ENCODE measurements around the gene OR1S2. TPM values are rescaled to one million over a fixed set of nuclear protein-coding genes. Genes with fewer than 3 reads are reported as not detected.
"Not testable (repeated sequence)": the region's sequence is repeated elsewhere in the genome, so short reads cannot be mapped to it uniquely, and the experiment has no call there.

OR1S2 gene
- not detected for total RNA-seq

DNA sequence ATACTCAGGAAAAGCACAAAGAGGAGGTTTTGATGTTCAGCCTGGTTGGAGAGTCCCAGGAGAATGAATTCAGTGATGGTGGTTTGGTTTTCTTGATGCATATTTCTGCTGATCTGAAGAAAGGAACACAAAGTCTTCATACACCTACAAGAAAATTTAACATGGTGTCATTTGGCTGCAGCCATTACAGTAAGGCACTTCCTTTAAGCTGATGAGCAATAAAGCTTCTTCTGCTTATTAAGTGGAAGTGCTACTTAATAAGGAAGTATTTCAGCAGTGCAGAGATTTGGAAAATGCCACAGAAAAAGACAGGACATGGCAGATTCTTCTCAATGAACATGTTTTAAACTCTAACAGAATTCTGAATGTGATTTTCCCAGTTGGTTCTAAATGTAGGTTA, at the start of gene OR1S2:
Gene OR1S2 (minus strand): TSS at position 101 of the 400 bp plus-strand sequence. CDS start 0 bp downstream, at position 101.
- no peaks in the 10 kb centered on the region for H3K36me3 Mint-ChIP-seq (ENCODE audit: insufficient read depth)
- no peak within 1 kb of the TSS for H3K4me3 Mint-ChIP-seq
- no peak for ATAC-seq
- no peaks in the 10 kb centered on the region for H3K4me1 Mint-ChIP-seq (ENCODE audit: low read depth)
- no peak for DNase-seq
- peaks cover 12% of the 10 kb centered on the region for H3K27me3 Mint-ChIP-seq (ENCODE audit: low read depth)
- H3K9me3 Mint-ChIP-seq = no peaks in the 10 kb centered on the region

- DNase-seq = no peak
- ATAC-seq = no peak
- no peak overlapping the region for H3K4me3 Mint-ChIP-seq
Observed at GRCh38 chr11:58243954-58244353, 40.0 kb upstream of the OR1S2 start.

GRCh38 chr11:58227956-58228615, 24.1 kb upstream of the OR1S2 start:
- Mint-ChIP-seq H3K9me3 (peaks cover 3% of the 10 kb centered on the region), H3K27me3 (ENCODE audit: low read depth) (peaks cover 3% of the 10 kb centered on the region), H3K4me1 (ENCODE audit: low read depth) (no peaks in the 10 kb centered on the region), H3K4me3 (no peak overlapping the region), H3K36me3 (ENCODE audit: insufficient read depth) (no peaks in the 10 kb centered on the region)
- no peak for DNase-seq
- ATAC-seq = no peak

More at GRCh38 chr11:58243954-58244353, 40.0 kb upstream of the OR1S2 start:
- Mint-ChIP-seq H3K9me3 (peaks cover 17% of the 10 kb centered on the region), H3K27me3 (ENCODE audit: low read depth) (peaks cover 10% of the 10 kb centered on the region), H3K36me3 (ENCODE audit: insufficient read depth) (no peaks in the 10 kb centered on the region), H3K4me1 (ENCODE audit: low read depth) (no peaks in the 10 kb centered on the region)

DNA sequence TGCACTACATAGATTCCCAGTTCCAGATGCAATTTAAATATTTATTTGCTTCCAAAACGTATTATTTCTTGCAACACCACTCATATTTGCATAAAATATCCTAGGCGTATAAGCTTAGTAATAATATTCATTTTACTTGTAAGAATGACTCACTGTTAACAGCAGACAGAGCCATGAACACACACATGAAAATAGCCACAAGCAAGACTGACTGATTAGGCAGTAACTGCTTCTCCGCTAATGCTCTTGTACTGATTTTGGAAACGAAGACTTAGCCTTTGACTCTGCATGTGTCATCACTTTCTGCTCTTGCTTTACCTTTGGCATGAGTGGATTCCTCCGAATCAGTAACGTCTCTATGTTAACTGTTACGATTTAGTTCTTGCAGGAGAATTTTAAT, 18.8 kb upstream of the OR1S2 start:
- Mint-ChIP-seq H3K4me1 (ENCODE audit: low read depth) (no peaks in the 10 kb centered on the region), H3K9me3 (no peaks in the 10 kb centered on the region), H3K36me3 (ENCODE audit: insufficient read depth) (no peaks in the 10 kb centered on the region), H3K4me3 (no peak overlapping the region), H3K27me3 (ENCODE audit: low read depth) (no peaks in the 10 kb centered on the region)
- DNase-seq (no peak), ATAC-seq (no peak)

DNA sequence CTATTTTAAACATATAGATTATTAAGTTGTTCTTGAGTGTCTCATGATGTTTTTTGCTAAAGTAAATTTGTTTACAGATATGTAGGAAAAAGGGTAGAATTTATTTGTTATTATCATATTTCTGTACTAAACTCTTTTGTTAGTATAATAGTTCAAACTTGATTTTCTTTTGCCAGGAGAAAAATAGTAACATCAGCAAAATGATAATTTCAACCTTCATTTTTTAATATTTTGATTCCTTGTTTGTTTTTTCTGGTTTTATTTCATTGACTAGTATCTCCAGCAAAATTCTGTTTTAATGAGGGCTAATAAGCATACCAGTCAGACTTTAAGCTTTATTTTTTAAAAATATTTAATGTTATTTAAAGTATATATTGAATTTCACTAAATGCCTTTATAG, 12.5 kb upstream of the OR1S2 start:
- DNase-seq = no peak
- no peak for ATAC-seq
- H3K4me3 Mint-ChIP-seq = no peak overlapping the region
- H3K4me1 Mint-ChIP-seq (ENCODE audit: low read depth) = no peaks in the 10 kb centered on the region
- H3K9me3 Mint-ChIP-seq = no peaks in the 10 kb centered on the region
- no peaks in the 10 kb centered on the region for H3K27me3 Mint-ChIP-seq (ENCODE audit: low read depth)
- no peaks in the 10 kb centered on the region for H3K36me3 Mint-ChIP-seq (ENCODE audit: insufficient read depth)

DNA sequence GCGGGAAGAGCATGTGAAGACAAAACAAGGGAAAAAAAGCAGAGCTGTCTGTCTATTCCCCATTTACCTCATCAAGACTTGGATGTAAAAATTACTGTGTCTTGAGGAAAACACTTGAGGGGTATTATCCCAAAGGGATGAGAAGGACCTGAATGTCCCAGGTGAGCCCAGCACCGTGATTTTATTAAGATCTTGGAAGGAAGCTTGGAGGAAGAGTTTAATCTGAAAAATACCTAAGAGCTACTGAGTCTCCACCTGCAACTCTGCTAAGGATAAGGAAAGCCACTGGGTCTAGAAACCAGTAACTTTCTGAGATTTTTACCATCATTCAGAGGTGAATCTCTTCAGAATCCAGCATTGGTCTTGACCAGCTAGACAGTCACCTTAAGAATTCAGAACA, 8.5 kb upstream of the OR1S2 start, which contains the start of gene OR1S1:
Gene OR1S1 (plus strand): TSS at position 301 of the 400 bp plus-strand sequence.
- ATAC-seq; H3K27me3 Mint-ChIP-seq (ENCODE audit: low read depth); H3K4me3 Mint-ChIP-seq; DNase-seq; H3K4me1 Mint-ChIP-seq (ENCODE audit: low read depth); H3K36me3 Mint-ChIP-seq (ENCODE audit: insufficient read depth); H3K9me3 Mint-ChIP-seq: not testable (repeated sequence)

DNA sequence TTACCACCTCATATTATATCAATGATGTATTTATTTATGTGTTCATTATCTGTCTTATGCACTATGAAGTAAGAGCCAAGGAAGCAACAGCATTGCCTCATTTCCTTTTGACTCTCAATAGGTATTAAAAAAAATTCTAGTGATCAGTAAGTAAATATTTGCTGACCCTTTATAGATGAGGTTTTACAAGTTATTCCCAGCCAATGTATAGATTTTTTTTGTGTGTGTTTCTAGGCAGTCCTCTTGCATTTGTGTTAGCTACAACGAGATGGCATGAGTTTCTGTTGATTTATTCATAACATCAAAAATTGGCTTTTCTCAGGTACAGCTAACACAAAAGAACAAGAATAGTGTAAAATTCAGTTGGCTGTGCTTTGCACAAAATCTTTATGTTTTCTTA, 4.7 kb downstream of the OR1S2 start:
- DNase-seq = no peak
- no peak overlapping the region for H3K4me3 Mint-ChIP-seq
- no peak for ATAC-seq
- H3K4me1 Mint-ChIP-seq (ENCODE audit: low read depth) = no peaks in the 10 kb centered on the region
- H3K27me3 Mint-ChIP-seq (ENCODE audit: low read depth) = peaks cover 10% of the 10 kb centered on the region
- H3K36me3 Mint-ChIP-seq (ENCODE audit: insufficient read depth) = no peaks in the 10 kb centered on the region
- H3K9me3 Mint-ChIP-seq = peaks cover 8% of the 10 kb centered on the region

DNA sequence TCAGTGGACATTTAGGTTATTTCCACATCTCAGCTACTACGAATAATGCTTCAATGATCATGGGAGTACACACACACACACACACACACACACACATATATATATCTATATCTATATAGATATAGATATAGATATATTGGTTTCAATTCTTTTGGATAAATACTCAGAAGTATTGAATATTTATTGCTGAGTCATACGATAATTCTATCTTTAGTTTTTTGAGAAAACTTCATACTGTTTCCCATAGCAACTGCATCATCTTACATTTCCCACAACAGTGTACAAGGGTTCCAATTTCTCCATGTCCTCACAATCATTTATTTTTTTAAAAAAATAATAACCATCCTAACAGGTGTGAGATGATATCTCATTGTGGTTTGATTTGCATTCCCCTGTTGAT, 8.0 kb downstream of the OR1S2 start:
- Mint-ChIP-seq H3K27me3 (ENCODE audit: low read depth) (no peaks in the 10 kb centered on the region), H3K4me1 (ENCODE audit: low read depth) (no peaks in the 10 kb centered on the region), H3K4me3 (no peak overlapping the region), H3K9me3 (peaks cover 8% of the 10 kb centered on the region), H3K36me3 (ENCODE audit: insufficient read depth) (no peaks in the 10 kb centered on the region)
- ATAC-seq (no peak), DNase-seq (no peak)

DNA sequence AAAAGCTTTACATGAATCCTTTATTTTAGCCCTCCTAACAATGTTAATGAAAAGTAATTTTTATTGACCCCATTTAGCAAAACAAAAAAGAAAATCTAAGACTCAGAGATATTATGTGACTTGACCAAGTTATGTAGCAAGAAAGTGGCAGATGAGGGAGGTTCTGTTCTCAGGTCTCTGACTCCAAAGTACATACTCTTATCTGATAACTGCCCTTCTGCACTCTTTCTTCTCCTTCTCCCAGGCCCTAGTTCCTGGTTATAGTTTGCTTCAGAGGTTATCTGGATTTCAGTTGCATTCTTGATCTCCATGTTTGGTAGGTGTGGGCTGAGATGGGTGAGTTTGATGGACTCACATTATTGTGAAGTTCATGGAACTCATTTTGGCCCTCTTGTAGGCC, 10.6 kb downstream of the OR1S2 start:
- DNase-seq (no peak), ATAC-seq (no peak)
- no peak overlapping the region for H3K4me3 Mint-ChIP-seq
- no peaks in the 10 kb centered on the region for H3K4me1 Mint-ChIP-seq (ENCODE audit: low read depth)
- no peaks in the 10 kb centered on the region for H3K36me3 Mint-ChIP-seq (ENCODE audit: insufficient read depth)
- peaks cover 8% of the 10 kb centered on the region for H3K9me3 Mint-ChIP-seq
- no peaks in the 10 kb centered on the region for H3K27me3 Mint-ChIP-seq (ENCODE audit: low read depth)

GRCh38 chr11:58192229-58192628, 11.7 kb downstream of the OR1S2 start:
- DNase-seq (no peak), ATAC-seq (no peak)
- Mint-ChIP-seq H3K4me3 (no peak overlapping the region), H3K4me1 (ENCODE audit: low read depth) (no peaks in the 10 kb centered on the region), H3K9me3 (no peaks in the 10 kb centered on the region), H3K36me3 (ENCODE audit: insufficient read depth) (no peaks in the 10 kb centered on the region), H3K27me3 (ENCODE audit: low read depth) (no peaks in the 10 kb centered on the region)

GRCh38 chr11:58188770-58189169, 15.2 kb downstream of the OR1S2 start, which contains the start of gene OR9Q2:
OR9Q2 (plus strand) TSS chr11:58189070; CDS start chr11:58190491, 1,421 bp downstream.
- H3K4me3 Mint-ChIP-seq = no peak within 1 kb of the TSS
- H3K4me1 Mint-ChIP-seq (ENCODE audit: low read depth) = no peaks in the 10 kb centered on the region
- no peaks in the 10 kb centered on the region for H3K36me3 Mint-ChIP-seq (ENCODE audit: insufficient read depth)
- no peaks in the 10 kb centered on the region for H3K27me3 Mint-ChIP-seq (ENCODE audit: low read depth)
- DNase-seq = no peak
- no peak for ATAC-seq
- H3K9me3 Mint-ChIP-seq = no peaks in the 10 kb centered on the region

DNA sequence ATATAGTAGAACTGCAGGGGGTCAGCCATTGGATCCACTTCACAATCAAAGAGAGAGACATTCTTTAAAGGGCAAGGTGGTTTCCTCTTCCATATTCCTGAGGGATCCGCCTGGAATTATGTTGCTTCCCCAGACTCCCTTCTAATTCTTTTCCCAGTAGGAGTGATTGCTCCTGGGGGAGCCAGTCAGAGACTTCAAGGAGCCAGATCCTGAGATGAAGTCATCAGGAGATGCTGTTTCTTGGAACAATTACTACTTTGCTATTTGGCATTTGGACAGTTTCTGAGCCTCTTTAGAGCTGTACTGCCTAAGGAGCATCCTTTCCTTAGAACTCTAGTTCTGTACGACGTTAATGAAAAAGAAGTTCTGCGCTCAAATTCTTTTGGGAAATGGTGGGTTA, 17.0 kb downstream of the OR1S2 start:
- ATAC-seq = no peak
- DNase-seq = no peak
- Mint-ChIP-seq H3K9me3 (no peaks in the 10 kb centered on the region), H3K36me3 (ENCODE audit: insufficient read depth) (no peaks in the 10 kb centered on the region), H3K27me3 (ENCODE audit: low read depth) (no peaks in the 10 kb centered on the region), H3K4me3 (no peak overlapping the region), H3K4me1 (ENCODE audit: low read depth) (no peaks in the 10 kb centered on the region)

DNA sequence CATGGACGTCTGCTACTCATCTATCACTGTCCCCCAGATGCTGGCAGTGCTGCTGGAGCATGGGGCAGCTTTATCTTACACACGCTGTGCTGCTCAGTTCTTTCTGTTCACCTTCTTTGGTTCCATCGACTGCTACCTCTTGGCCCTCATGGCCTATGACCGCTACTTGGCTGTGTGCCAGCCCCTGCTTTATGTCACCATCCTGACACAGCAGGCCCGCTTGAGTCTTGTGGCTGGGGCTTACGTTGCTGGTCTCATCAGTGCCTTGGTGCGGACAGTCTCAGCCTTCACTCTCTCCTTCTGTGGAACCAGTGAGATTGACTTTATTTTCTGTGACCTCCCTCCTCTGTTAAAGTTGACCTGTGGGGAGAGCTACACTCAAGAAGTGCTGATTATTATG, 24.3 kb downstream of the OR1S2 start:
- no peaks in the 10 kb centered on the region for H3K9me3 Mint-ChIP-seq

GRCh38 chr11:58178444-58178843, 25.5 kb downstream of the OR1S2 start:
- Mint-ChIP-seq H3K9me3 (no peaks in the 10 kb centered on the region), H3K4me1 (ENCODE audit: low read depth) (no peaks in the 10 kb centered on the region), H3K36me3 (ENCODE audit: insufficient read depth) (no peaks in the 10 kb centered on the region), H3K27me3 (ENCODE audit: low read depth) (peaks cover 24% of the 10 kb centered on the region), H3K4me3 (no peak overlapping the region)
- ATAC-seq = no peak
- no peak for DNase-seq

More for the DNA sequence above, 24.3 kb downstream of the OR1S2 start:
- no peak overlapping the region for H3K4me3 Mint-ChIP-seq
- H3K27me3 Mint-ChIP-seq (ENCODE audit: low read depth) = peaks cover 20% of the 10 kb centered on the region
- DNase-seq (no peak), ATAC-seq (no peak)
- H3K36me3 Mint-ChIP-seq (ENCODE audit: insufficient read depth) = no peaks in the 10 kb centered on the region
- H3K4me1 Mint-ChIP-seq (ENCODE audit: low read depth) = no peaks in the 10 kb centered on the region

- Mint-ChIP-seq H3K27me3 (ENCODE audit: low read depth) (peaks cover 24% of the 10 kb centered on the region), H3K4me1 (ENCODE audit: low read depth) (no peaks in the 10 kb centered on the region), H3K9me3 (no peaks in the 10 kb centered on the region), H3K4me3 (no peak overlapping the region), H3K36me3 (ENCODE audit: insufficient read depth) (no peaks in the 10 kb centered on the region)
- ATAC-seq (no peak), DNase-seq (no peak)
Observed at GRCh38 chr11:58177409-58178054, 26.4 kb downstream of the OR1S2 start.
